Mesenteric fat pad (tissue), 1 donor: ENCODE measurements around the gene TMX3. TPM values are rescaled to one million over a fixed set of nuclear protein-coding genes. Genes with fewer than 3 reads are reported as not detected.

Experiments used
- total RNA-seq: library from RNA; stranded (reverse); fragmentation: NEBNext Ultra II Directional; extraction: Animal tissue kit (Norgen Biotek cat#: 25700); gene quantifications from one replicate; pipeline ENCODE4 v1.2.1, GENCODE V29; 2021
- donor health status: DM: yes; HTN: yes; CAD: no.

TMX3 gene
- total RNA-seq, 1 donor from 2014 or later, result 44.5 TPM

Other genes with a start within 250 kb of the TMX3 start
- gene CCDC102B, start 83.0 kb upstream of the TMX3 start, total RNA-seq, result 10.7 TPM